Left lung (tissue), 10 donors: ENCODE data around the gene RPN2. TPM values are rescaled to one million over a fixed set of nuclear protein-coding genes. Genes with fewer than 3 reads are reported as not detected.

Experiments used
- ATAC-seq: fragments of 200-7000 bp; cut with Tn5 transposase; one replicate; pipeline ENCODE4 v1.9.1; 2020; ENCODE audit warnings: moderate library complexity
- DNase-seq, 4 donors: peaks; one replicate each; pipeline ENCODE4 v3.0.0-alpha.2; 2013 to 2020
- H3K27ac ChIP-seq, 2 donors: fragments of 200-600 bp; sonication (generic) in 1 of 2; one replicate each; pipeline versions ENCODE4 v1.5.0 to v1.8.0; 2020 to 2021
- H3K27me3 ChIP-seq, 2 donors: fragments of 200-600 bp; sonication (generic) in 1 of 2; one replicate each; pipeline versions ENCODE4 v1.5.0 to v1.8.0; 2020 to 2021
- H3K36me3 ChIP-seq, 2 donors: fragments of 200-600 bp; sonication (generic) in 1 of 2; one replicate each; pipeline versions ENCODE4 v1.5.0 to v1.8.0; 2020 to 2021
- H3K4me1 ChIP-seq, 2 donors: fragments of 200-600 bp; one replicate each; pipeline ENCODE4 v1.8.0; 2021
- H3K4me3 ChIP-seq, 2 donors: fragments of 200-600 bp; sonication (generic) in 1 of 2; one replicate each; pipeline versions ENCODE4 v1.5.0 to v1.8.0; 2020 to 2021; ENCODE audit warnings: mild to moderate bottlenecking in 1 of 2
- H3K9me3 ChIP-seq, 2 donors: fragments of 200-600 bp; sonication (generic) in 1 of 2; one replicate each; pipeline versions ENCODE4 v1.5.0 to v1.8.0; 2020 to 2021
- intact Hi-C, 2 donors: fragments of 100-400 bp; cut with DNase I; formaldehyde crosslinking; loops; one replicate each; pipeline versions ENCODE4 v1.11.2 to v1.14.2; 2022
- polyA plus RNA-seq, 6 donors: library from polyadenylated mRNA; unstranded; fragments of 120-200 nt; gene quantifications; one replicate each; pipeline ENCODE4 v1.2.1, GENCODE V29; 2013; ENCODE audit not compliant: insufficient read length in 6 of 6
- total RNA-seq, 2 donors: library from RNA; stranded (reverse); fragmentation: NEBNext Ultra II Directional; extraction: Animal tissue kit (Norgen Biotek cat#: 25700); gene quantifications; one replicate each; pipeline ENCODE4 v1.2.1, GENCODE V29; 2021
- TF ChIP-seq, protein P1 (sequence below), 2 donors: fragments of 200-600 bp; sonication (generic) in 1 of 2; IDR thresholded peaks; one replicate each; pipeline versions ENCODE4 v1.5.0 to v1.8.0; 2021; ENCODE audit warnings: antibody characterized with exemption in 2 of 2
- donor health status: DM: no; HTN: yes; CAD: no.
- donor health status: DM: no; HTN: no; CAD: no.

Gene RPN2
- total and polyA plus RNA-seq, 8 donors = 202 to 269 (median 229) TPM

DNA sequence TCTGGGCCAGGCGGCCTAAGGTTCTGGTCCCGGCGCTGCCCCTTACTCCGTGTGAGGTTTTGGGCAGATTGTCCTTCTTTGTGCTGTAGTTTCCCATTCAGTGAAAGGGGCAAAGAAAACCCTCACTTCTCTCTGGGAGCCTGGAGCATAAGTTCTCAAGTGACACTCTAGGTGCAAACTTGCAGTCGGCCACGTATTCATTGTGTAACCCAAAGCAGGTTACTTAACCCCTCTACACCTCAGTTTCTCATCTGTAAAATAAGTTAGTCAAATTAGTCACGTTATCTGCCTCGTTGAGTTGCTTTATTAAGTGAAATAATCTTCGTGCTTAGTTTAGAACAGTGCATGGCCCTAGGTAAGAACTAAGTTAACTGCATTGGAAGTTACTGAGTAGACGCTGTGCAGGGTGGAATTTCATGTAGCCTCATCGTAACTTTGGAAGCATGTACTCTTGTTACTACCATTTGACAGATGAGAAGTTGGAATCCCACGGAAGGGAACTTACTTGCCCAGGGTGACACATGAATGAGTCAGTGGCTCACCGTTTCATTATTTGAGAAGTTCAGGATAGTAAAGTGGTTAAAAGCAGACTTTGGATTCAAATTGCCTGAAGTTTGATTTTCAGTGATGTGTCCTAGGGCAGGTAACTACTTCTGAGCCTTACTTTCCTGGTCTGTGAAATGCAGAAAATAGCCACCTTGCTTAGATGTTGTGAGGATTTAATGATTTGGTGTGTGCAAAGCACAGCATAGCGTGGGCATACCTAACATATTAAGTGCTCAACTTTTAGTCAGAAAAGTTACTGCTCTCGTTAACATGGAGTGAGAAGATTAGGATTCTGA is 774 bp downstream of the RPN2 start:
- Histone ChIP-seq H3K27me3 (no peaks in the 10 kb centered on the region), H3K4me1 (peaks cover 9 to 58% of the 10 kb centered on the region in 2 donors), H3K36me3 (peaks cover 0 to 25% of the 10 kb centered on the region in 2 donors), H3K9me3 (no peaks in the 10 kb centered on the region), H3K4me3 (peak overlapping the region; percentile 84 to 94), H3K27ac (peak overlapping the region; percentile 99)
- intact Hi-C loops = no loop called here
- TF ChIP-seq, protein P1, sequence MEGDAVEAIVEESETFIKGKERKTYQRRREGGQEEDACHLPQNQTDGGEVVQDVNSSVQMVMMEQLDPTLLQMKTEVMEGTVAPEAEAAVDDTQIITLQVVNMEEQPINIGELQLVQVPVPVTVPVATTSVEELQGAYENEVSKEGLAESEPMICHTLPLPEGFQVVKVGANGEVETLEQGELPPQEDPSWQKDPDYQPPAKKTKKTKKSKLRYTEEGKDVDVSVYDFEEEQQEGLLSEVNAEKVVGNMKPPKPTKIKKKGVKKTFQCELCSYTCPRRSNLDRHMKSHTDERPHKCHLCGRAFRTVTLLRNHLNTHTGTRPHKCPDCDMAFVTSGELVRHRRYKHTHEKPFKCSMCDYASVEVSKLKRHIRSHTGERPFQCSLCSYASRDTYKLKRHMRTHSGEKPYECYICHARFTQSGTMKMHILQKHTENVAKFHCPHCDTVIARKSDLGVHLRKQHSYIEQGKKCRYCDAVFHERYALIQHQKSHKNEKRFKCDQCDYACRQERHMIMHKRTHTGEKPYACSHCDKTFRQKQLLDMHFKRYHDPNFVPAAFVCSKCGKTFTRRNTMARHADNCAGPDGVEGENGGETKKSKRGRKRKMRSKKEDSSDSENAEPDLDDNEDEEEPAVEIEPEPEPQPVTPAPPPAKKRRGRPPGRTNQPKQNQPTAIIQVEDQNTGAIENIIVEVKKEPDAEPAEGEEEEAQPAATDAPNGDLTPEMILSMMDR (IDR thresholded peaks at IDR 0.05) = no peak
- ATAC-seq (no peak), DNase-seq (no peak)

DNA sequence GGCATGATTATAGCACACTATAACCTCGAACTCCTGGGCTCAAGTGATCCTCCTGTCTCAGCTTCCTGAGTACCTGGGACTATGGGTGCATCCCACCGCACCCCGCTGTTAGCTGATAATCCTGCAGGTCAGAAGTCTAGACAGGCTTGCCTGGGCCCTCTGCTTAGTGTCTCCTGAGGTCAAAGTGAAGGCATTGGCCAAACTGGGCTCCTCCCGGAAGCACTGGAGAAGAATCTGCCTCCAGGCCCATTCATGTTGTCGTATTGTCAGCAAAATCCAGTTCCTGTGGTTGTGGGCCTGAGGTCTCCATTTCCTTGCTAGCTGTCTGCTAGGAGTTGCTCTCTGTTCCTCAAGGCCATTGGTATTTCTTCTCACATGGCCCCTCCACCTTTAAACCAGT is 6.6 kb downstream of the RPN2 start:
- H3K4me3 ChIP-seq = no peak overlapping the region
- intact Hi-C loops = no loop called here
- no peak for ATAC-seq
- no peak for DNase-seq
- peaks cover under 1 to 66% of the 10 kb centered on the region in 2 donors for H3K4me1 ChIP-seq
- H3K36me3 ChIP-seq = peaks cover 0 to 73% of the 10 kb centered on the region in 2 donors
- no peaks in the 10 kb centered on the region for H3K27me3 ChIP-seq
- no peak overlapping the region for H3K27ac ChIP-seq
- TF ChIP-seq, protein P1 (IDR thresholded peaks at IDR 0.05) = no peak
- no peaks in the 10 kb centered on the region for H3K9me3 ChIP-seq

DNA sequence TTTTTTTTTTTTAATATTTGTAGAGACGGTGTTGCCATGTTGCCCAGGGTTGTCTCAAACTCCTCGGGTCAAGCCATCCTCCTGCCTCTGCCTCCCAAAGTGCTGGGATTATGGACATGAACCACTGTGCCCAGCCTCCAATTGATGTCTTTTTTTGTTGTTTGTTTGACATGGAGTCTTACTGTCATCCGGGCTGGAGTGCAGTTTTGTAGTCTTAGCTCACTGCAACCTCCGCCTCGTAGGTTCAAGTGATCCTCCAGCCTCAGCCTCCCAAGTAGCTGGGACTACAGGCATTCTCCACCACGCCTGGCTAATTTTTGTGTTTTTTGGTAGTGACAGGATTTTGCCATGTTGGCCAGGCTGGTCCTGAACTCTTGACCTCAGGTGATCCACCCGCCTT is 9.7 kb downstream of the RPN2 start:
- Histone ChIP-seq H3K36me3 (peaks cover 0 to 68% of the 10 kb centered on the region in 2 donors), H3K4me3 (no peak overlapping the region), H3K27ac (no peak overlapping the region), H3K9me3 (no peaks in the 10 kb centered on the region), H3K4me1 (peaks cover 0 to 66% of the 10 kb centered on the region in 2 donors), H3K27me3 (no peaks in the 10 kb centered on the region)
- intact Hi-C loops = no loop called here
- ATAC-seq (no peak), DNase-seq (no peak)
- TF ChIP-seq, protein P1 (IDR thresholded peaks at IDR 0.05) = no peak

DNA sequence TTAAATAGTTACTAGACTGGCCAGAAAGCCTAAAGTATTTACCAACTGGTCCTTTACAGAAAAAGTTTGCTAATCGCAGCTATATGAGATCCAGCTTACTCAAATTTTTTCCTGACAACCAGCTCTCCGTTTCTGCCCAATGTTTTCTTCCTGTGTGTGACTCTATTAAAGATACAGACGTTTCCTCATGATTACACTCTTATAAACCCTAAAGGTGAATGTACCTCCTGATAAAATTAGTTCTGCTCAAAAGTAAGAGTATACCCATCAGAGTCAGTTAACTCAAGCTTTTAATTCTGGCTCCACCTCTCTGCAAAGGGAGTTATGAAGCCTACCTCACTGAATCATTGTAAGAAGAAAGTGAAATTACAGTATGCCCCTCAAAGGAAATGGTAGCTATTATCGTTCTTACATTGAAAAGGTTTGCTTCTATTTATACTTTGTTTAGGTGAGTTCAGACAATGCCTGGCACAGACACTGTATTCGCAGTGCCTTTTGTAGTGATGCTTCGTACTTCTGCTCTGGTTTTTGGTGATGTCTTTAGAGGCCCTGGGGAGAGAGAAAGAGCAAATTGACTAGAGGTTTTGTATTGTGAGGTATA is 10.4 kb downstream of the RPN2 start:
- peaks cover 0 to 60% of the 10 kb centered on the region in 2 donors for H3K36me3 ChIP-seq
- DNase-seq (no peak), ATAC-seq (no peak)
- H3K9me3 ChIP-seq = no peaks in the 10 kb centered on the region
- H3K27me3 ChIP-seq = no peaks in the 10 kb centered on the region
- H3K4me3 ChIP-seq = no peak overlapping the region
- TF ChIP-seq, protein P1 (IDR thresholded peaks at IDR 0.05) = no peak
- H3K4me1 ChIP-seq = peaks cover 0 to 64% of the 10 kb centered on the region in 2 donors
- intact Hi-C loops = loop anchor here in 1 of 2 donors (10.0 kb wide), 1 partner anchor 345 kb away; no protein-coding TSS in a partner anchor
- H3K27ac ChIP-seq = peak overlapping the region in 1 of 2 donors; percentile 33
